Measurements from ENCODE around the gene SYN1.

DNA sequence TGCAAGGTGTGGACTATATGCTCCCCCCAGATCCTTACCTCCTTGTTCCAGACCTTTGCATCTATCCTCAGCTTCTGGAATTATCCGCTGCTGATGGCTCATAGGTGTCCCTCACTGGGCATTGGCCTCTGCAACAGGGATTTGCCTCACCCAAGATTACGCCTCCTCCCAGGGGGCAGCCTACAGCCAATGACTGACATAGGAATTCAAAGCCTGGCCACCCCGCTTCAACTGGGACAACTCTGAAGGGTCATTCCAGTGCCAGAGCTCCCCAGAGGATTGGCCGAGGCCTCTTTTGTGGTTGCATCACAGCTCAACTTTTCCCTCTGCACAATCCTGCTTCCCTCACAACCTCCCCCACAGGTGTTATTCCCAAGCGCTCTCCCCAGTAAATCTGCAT is 5.0 kb downstream of the SYN1 start:
- TF ChIP-seq POLR2A (IDR thresholded peaks at IDR 0.05): no peak
- TF ChIP-seq, protein P1, sequence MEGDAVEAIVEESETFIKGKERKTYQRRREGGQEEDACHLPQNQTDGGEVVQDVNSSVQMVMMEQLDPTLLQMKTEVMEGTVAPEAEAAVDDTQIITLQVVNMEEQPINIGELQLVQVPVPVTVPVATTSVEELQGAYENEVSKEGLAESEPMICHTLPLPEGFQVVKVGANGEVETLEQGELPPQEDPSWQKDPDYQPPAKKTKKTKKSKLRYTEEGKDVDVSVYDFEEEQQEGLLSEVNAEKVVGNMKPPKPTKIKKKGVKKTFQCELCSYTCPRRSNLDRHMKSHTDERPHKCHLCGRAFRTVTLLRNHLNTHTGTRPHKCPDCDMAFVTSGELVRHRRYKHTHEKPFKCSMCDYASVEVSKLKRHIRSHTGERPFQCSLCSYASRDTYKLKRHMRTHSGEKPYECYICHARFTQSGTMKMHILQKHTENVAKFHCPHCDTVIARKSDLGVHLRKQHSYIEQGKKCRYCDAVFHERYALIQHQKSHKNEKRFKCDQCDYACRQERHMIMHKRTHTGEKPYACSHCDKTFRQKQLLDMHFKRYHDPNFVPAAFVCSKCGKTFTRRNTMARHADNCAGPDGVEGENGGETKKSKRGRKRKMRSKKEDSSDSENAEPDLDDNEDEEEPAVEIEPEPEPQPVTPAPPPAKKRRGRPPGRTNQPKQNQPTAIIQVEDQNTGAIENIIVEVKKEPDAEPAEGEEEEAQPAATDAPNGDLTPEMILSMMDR (IDR thresholded peaks at IDR 0.05): no peak
